Retinal pigment epithelial cell (primary cell): ENCODE measurements around the gene DYNC1LI1.
A peak's percentile ranks its signal among the peaks of the same experiment; 100 is the strongest.

Experiments
- DNase-seq: peaks from one replicate; pipeline ENCODE4 v3.0.0-alpha.2; 2010; ENCODE audit warnings: low read depth
- H3K4me3 ChIP-seq: 2 replicates; pipeline ENCODE4 v1.5.1; 2011; ENCODE audit warnings: mild to moderate bottlenecking, low read length, control low read depth, moderate library complexity
- CTCF ChIP-seq: conservative IDR thresholded peaks from 2 replicates; pipeline ENCODE4 v1.5.1; 2011; ENCODE audit warnings: low read depth, low read length, control low read depth, inconsistent platforms

DYNC1LI1 gene

GRCh38 chr3:32570421-32571191 lies at the start of gene DYNC1LI1:
DYNC1LI1 (minus strand) TSS chr3:32570858; CDS start chr3:32570770, 88 bp downstream.
- no peak for TF ChIP-seq CTCF
- peak; percentile 52 for DNase-seq

GRCh38 chr3:32619395-32619794 lies 48.7 kb upstream of the DYNC1LI1 start:
- no peak for TF ChIP-seq CTCF
- no peak overlapping the region for H3K4me3 ChIP-seq
- no peak for DNase-seq

More at GRCh38 chr3:32570421-32571191, at the start of gene DYNC1LI1:
- peak within 1 kb of the TSS; percentile 88 for H3K4me3 ChIP-seq

GRCh38 chr3:32616267-32616962 lies 45.8 kb upstream of the DYNC1LI1 start:
- no peak for TF ChIP-seq CTCF
- H3K4me3 ChIP-seq = no peak overlapping the region
- DNase-seq = no peak

GRCh38 chr3:32614956-32615355 lies 44.3 kb upstream of the DYNC1LI1 start:
- no peak overlapping the region for H3K4me3 ChIP-seq
- TF ChIP-seq CTCF = no peak
- DNase-seq = no peak

GRCh38 chr3:32613183-32613582 lies 42.5 kb upstream of the DYNC1LI1 start:
- no peak for TF ChIP-seq CTCF
- DNase-seq = no peak
- no peak overlapping the region for H3K4me3 ChIP-seq

GRCh38 chr3:32612547-32612946 lies 41.9 kb upstream of the DYNC1LI1 start:
- DNase-seq = no peak
- TF ChIP-seq CTCF = no peak
- no peak overlapping the region for H3K4me3 ChIP-seq
